Measurements from ENCODE around the gene CLMN.

The CLMN gene

GRCh38 chr14:95344536-95344935 lies 24.8 kb upstream of the CLMN start:
- no peak for DNase-seq

GRCh38 chr14:95341564-95341963 lies 21.9 kb upstream of the CLMN start:
- DNase-seq, result no peak

- DNase-seq, result no peak
These were observed 21.4 kb upstream of the CLMN start for GRCh38 chr14:95341115-95341514.

- no peak for DNase-seq
These were observed 20.5 kb upstream of the CLMN start for GRCh38 chr14:95340201-95340697.

GRCh38 chr14:95339301-95339865 lies 19.7 kb upstream of the CLMN start:
- no peak for DNase-seq

- DNase-seq, result no peak
These were observed 18.7 kb upstream of the CLMN start for GRCh38 chr14:95338436-95338835.

GRCh38 chr14:95337041-95337595 lies 17.4 kb upstream of the CLMN start:
- no peak for DNase-seq

- DNase-seq, result no peak
These were observed 16.6 kb upstream of the CLMN start for GRCh38 chr14:95336192-95336760.

GRCh38 chr14:95335071-95335470 lies 15.4 kb upstream of the CLMN start:
- DNase-seq, result no peak

GRCh38 chr14:95334044-95334443 lies 14.3 kb upstream of the CLMN start:
- no peak for DNase-seq

- no peak for DNase-seq
These were observed 12.9 kb upstream of the CLMN start for GRCh38 chr14:95332641-95333040.

- no peak for DNase-seq
These were observed 12.2 kb upstream of the CLMN start for GRCh38 chr14:95331708-95332408.

- DNase-seq, result no peak
These were observed 11.1 kb upstream of the CLMN start for GRCh38 chr14:95330591-95331370.

- no peak for DNase-seq
These were observed 10.2 kb upstream of the CLMN start for GRCh38 chr14:95329941-95330340.

- DNase-seq, result no peak
These were observed 9.2 kb upstream of the CLMN start for GRCh38 chr14:95328729-95329503.

GRCh38 chr14:95327558-95328374 lies 8.1 kb upstream of the CLMN start:
- no peak for DNase-seq

- no peak for DNase-seq
These were observed 7.3 kb upstream of the CLMN start for GRCh38 chr14:95326987-95327386.

- no peak for DNase-seq
These were observed 4.2 kb upstream of the CLMN start for GRCh38 chr14:95323917-95324316.

GRCh38 chr14:95323361-95323760 lies 3.7 kb upstream of the CLMN start:
- DNase-seq, result no peak

- DNase-seq, result no peak
These were observed 2.9 kb upstream of the CLMN start for GRCh38 chr14:95322651-95323050.

GRCh38 chr14:95321693-95322455 lies 2.2 kb upstream of the CLMN start:
- no peak for DNase-seq
